Subcutaneous abdominal adipose tissue (tissue), 5 donors: Measurements from ENCODE around the gene ATP13A4.
"Not testable (repeated sequence)": the region's sequence is repeated elsewhere in the genome, so short reads cannot be mapped to it uniquely, and the experiment has no call there.

Experiments
- H3K27ac ChIP-seq: one replicate; pipeline ENCODE4 v1.7.0; 2013; ENCODE audit warnings: low read depth, mild to moderate bottlenecking, inconsistent platforms, low read length, moderate library complexity
- H3K27me3 ChIP-seq, 5 donors: one replicate each; pipeline ENCODE4 v1.7.0; 2013; ENCODE audit warnings: low read length in 5 of 5, inconsistent platforms in 1 of 5; ENCODE audit not compliant: control insufficient read depth in 5 of 5, insufficient read depth in 4 of 5
- H3K36me3 ChIP-seq, 5 donors: one replicate each; pipeline ENCODE4 v1.7.0; 2013; ENCODE audit warnings: low read length in 5 of 5; ENCODE audit not compliant: control insufficient read depth in 5 of 5, insufficient read depth in 5 of 5
- H3K4me1 ChIP-seq, 5 donors: one replicate each; pipeline ENCODE4 v1.7.0; 2013; ENCODE audit warnings: low read length in 5 of 5, mild to moderate bottlenecking in 3 of 5, moderate library complexity in 1 of 5; ENCODE audit not compliant: control insufficient read depth in 5 of 5, insufficient read depth in 5 of 5
- H3K4me3 ChIP-seq, 5 donors: one replicate each; pipeline ENCODE4 v1.7.0; 2013; ENCODE audit warnings: low read length in 5 of 5, low read depth in 1 of 5
- H3K9ac ChIP-seq, 5 donors: one replicate each; pipeline ENCODE4 v1.7.0; 2013; ENCODE audit warnings: low read length in 5 of 5, mild to moderate bottlenecking in 4 of 5, moderate library complexity in 3 of 5
- H3K9me3 ChIP-seq, 5 donors: one replicate each; pipeline ENCODE4 v1.7.0; 2013; ENCODE audit warnings: low read length in 5 of 5; ENCODE audit not compliant: control insufficient read depth in 5 of 5
- donor health status: healthy.
- donor health status: healthy.
- donor health status: healthy.
- donor health status: healthy.
- donor health status: healthy.

The ATP13A4 gene

GRCh38 chr3:193526085-193526484 lies 28.6 kb downstream of the ATP13A4 start:
- H3K4me3 ChIP-seq, H3K9ac ChIP-seq, H3K4me1 ChIP-seq, H3K36me3 ChIP-seq, H3K27me3 ChIP-seq, H3K27ac ChIP-seq, H3K9me3 ChIP-seq: not testable (repeated sequence)

DNA sequence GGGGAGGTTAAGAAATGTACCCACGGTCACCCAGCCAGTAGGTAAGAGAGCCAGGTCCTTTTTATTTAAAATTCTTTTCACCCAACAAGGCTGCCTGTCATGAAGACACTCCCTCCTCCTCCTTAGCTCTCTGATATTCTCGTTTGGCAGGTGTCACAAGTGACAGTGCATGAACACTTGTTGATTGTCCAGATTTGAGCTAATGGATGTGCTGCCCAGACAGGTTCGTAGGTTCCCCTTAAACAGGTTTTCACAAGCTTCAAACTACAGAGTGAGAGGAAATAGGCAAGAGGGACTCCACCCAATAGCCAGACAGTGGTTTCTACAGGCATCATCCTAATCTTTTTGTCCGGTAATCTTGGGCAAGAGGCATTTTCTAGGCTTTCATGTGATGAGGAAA lies 32.2 kb downstream of the ATP13A4 start:
- H3K4me3 ChIP-seq: no peak overlapping the region
- H3K9me3 ChIP-seq: no peaks in the 10 kb centered on the region
- H3K4me1 ChIP-seq: no peaks in the 10 kb centered on the region
- H3K36me3 ChIP-seq: no peaks in the 10 kb centered on the region
- H3K27ac ChIP-seq: no peak overlapping the region
- no peaks in the 10 kb centered on the region for H3K27me3 ChIP-seq
- H3K9ac ChIP-seq: no peak overlapping the region

- no peaks in the 10 kb centered on the region for H3K9me3 ChIP-seq
- H3K27me3 ChIP-seq: no peaks in the 10 kb centered on the region
- no peak overlapping the region for H3K4me3 ChIP-seq
- no peaks in the 10 kb centered on the region for H3K4me1 ChIP-seq
- H3K27ac ChIP-seq: no peak overlapping the region
- H3K36me3 ChIP-seq: no peaks in the 10 kb centered on the region
- no peak overlapping the region for H3K9ac ChIP-seq
Observed at GRCh38 chr3:193520738-193521137, 34.0 kb downstream of the ATP13A4 start.

- Histone ChIP-seq H3K27me3 (no peaks in the 10 kb centered on the region), H3K9ac (no peak overlapping the region), H3K27ac (no peak overlapping the region), H3K4me1 (no peaks in the 10 kb centered on the region), H3K4me3 (no peak overlapping the region), H3K9me3 (peaks cover 0 to 4% (median 0%) of the 10 kb centered on the region in 5 donors), H3K36me3 (no peaks in the 10 kb centered on the region)
Observed at GRCh38 chr3:193515966-193516365, 38.7 kb downstream of the ATP13A4 start.

- Histone ChIP-seq H3K4me3 (no peak overlapping the region), H3K4me1 (no peaks in the 10 kb centered on the region), H3K36me3 (no peaks in the 10 kb centered on the region), H3K27ac (no peak overlapping the region), H3K27me3 (no peaks in the 10 kb centered on the region), H3K9ac (no peak overlapping the region), H3K9me3 (peaks cover 0 to 4% (median 0%) of the 10 kb centered on the region in 5 donors)
Observed at GRCh38 chr3:193510154-193510553, 44.5 kb downstream of the ATP13A4 start.

DNA sequence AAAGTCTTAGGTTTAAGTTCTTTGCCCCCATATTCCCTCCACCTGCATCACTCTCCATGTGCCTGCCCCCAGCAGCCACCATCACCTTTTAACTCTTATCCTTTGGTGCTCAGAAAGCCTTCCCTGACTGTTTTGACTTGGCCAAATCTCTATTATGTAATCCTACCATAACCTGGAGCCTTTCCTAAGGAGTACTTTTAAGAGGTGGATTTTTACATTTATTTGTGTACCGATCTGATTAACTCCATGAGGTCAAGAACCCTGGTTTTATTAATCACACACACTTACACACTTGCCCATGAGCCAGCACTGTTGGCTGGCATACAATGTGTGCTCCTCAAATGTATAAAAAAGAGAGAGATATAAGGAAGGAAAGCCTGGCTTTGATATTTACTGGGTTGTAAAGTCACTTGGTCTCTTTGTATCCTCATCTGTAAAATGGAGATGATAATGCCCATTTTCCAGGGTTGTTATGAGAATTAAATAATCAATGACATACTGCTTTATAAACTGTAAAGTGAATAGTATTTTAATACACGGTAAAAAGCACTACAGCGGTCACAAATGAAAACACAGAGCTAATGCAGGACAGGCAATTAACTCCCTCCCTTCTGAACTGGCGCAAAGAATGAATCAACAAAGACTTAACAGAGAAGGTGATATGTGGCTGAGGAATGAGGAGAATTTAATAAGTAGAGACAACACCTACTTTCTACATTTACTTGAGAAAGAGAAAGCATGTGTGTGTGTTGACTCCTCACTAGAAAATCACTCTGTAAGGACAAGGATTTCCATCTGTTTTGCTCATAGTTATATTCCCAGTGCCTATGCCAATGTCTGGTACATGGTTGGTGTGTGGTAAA lies 45.4 kb downstream of the ATP13A4 start:
- H3K9me3 ChIP-seq: peaks cover 0 to 4% (median 0%) of the 10 kb centered on the region in 5 donors
- no peak overlapping the region for H3K9ac ChIP-seq
- no peak overlapping the region for H3K4me3 ChIP-seq
- H3K36me3 ChIP-seq: no peaks in the 10 kb centered on the region
- no peak overlapping the region for H3K27ac ChIP-seq
- no peaks in the 10 kb centered on the region for H3K4me1 ChIP-seq
- H3K27me3 ChIP-seq: no peaks in the 10 kb centered on the region

DNA sequence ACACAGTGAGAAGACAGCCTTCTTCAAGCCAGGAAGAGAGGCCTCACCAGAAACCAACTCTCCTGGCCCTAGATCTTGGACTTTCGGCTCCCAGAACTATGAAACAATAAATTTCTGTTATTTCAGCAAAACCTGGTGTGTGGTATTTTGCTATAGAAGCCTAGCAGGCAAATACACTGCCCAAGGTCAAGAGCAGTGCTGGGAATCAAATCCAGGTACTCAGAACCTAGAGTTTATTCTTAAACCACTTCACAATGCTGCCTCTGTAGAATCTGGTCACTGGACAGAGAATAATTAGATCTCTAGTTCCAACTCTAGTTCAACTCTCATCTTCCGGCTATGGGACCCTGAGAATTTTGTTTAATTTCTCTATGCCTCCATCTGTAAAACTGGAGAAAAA lies 46.6 kb downstream of the ATP13A4 start:
- no peak overlapping the region for H3K9ac ChIP-seq
- no peaks in the 10 kb centered on the region for H3K36me3 ChIP-seq
- H3K27me3 ChIP-seq: no peaks in the 10 kb centered on the region
- no peaks in the 10 kb centered on the region for H3K9me3 ChIP-seq
- peaks cover 0 to 5% (median 0%) of the 10 kb centered on the region in 5 donors for H3K4me1 ChIP-seq
- H3K4me3 ChIP-seq: no peak overlapping the region
- no peak overlapping the region for H3K27ac ChIP-seq

- Histone ChIP-seq H3K4me1 (peaks cover 0 to 7% (median 0%) of the 10 kb centered on the region in 5 donors), H3K27me3 (no peaks in the 10 kb centered on the region), H3K9me3 (no peaks in the 10 kb centered on the region), H3K27ac (no peak overlapping the region), H3K36me3 (no peaks in the 10 kb centered on the region), H3K9ac (no peak overlapping the region), H3K4me3 (no peak overlapping the region)
Observed at GRCh38 chr3:193507566-193507965, 47.1 kb downstream of the ATP13A4 start.

- Histone ChIP-seq H3K4me3 (no peak overlapping the region), H3K4me1 (peaks cover 0 to 7% (median 0%) of the 10 kb centered on the region in 5 donors)
Observed at GRCh38 chr3:193506921-193507320, 47.8 kb downstream of the ATP13A4 start.

DNA sequence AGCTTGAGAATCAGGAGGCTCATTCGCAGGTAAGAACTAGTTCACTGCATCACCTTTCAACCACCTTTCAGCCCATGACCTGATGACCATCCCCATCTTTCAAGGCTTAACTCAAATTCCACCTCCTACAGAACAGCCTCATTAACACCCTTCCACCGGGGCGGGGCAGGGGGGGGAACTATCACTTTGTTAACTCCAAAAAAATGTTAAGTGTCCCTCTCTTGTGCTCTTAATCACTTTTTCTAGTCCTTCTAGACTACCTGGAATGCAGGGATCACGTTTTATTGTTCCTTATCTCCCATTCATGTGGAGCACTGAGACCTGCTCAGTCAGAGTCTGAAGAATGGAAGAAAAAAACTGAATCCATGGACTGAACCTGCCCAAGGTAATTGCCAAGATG lies 51.8 kb downstream of the ATP13A4 start:
- no peak overlapping the region for H3K9ac ChIP-seq
- H3K27ac ChIP-seq: no peak overlapping the region
- no peak overlapping the region for H3K4me3 ChIP-seq

More at GRCh38 chr3:193506921-193507320, 47.8 kb downstream of the ATP13A4 start:
- Histone ChIP-seq H3K27ac (no peak overlapping the region), H3K36me3 (no peaks in the 10 kb centered on the region), H3K9me3 (no peaks in the 10 kb centered on the region), H3K27me3 (no peaks in the 10 kb centered on the region), H3K9ac (no peak overlapping the region)

More for the DNA sequence above, 51.8 kb downstream of the ATP13A4 start:
- Histone ChIP-seq H3K4me1 (peaks cover 0 to 25% (median 12%) of the 10 kb centered on the region in 5 donors), H3K36me3 (no peaks in the 10 kb centered on the region), H3K9me3 (no peaks in the 10 kb centered on the region), H3K27me3 (no peaks in the 10 kb centered on the region)
